DMS53 (cell line): ENCODE data around the gene AMOTL2.

ENCODE experiments used
- DNase-seq: peaks from one replicate; lab custom pipeline; 2025; lab: John Stamatoyannopoulos, UW

AMOTL2 gene

GRCh38 chr3:134374105-134374790 lies at the start of gene AMOTL2:
Gene AMOTL2 (minus strand): TSS chr3:134374447. CDS start chr3:134371433, 3,014 bp downstream.
- DNase-seq: peak; percentile 90

DNA sequence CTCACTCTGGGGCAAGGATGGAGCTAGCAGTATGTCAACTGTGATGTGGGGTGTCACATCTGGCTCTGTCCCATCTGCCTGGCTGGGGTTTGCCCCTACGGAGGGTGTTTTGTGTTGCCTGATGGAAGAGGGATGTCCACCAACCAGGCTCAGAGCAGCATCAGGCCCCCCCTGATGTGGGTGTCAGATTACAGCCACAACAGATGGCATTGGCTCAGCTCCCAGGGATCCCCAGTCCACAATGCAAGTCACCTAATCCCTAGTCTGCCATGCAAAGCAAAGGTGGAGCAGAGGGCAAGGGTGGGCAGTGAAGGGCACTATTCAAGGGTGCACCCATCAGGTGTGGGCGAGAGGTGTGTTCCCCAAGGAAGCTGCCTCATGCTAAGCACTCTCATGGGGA lies 48.9 kb upstream of the AMOTL2 start:
- DNase-seq: peak; percentile 71

DNA sequence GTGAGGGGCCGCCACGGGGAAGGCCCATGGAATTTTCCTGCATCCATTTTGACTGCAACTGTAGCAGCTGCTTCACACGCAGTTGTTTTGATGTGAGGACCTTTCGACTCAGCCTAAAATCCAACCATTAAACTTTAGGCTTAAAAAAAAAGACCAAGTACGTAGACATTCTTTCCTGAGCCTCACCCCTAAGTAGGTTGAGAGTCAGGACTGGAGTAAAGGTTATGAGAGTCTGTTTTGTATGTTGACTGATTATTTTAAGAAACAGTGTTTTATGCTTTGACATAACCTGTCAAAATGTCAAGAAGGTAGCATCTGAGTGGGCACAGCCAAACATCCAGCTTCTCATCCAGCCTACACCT lies 45.7 kb upstream of the AMOTL2 start:
- no peak for DNase-seq

- peak; percentile 87 for DNase-seq
Observed at GRCh38 chr3:134419214-134419959, 45.1 kb upstream of the AMOTL2 start.

GRCh38 chr3:134409041-134409440 lies 34.8 kb upstream of the AMOTL2 start:
- no peak for DNase-seq

DNA sequence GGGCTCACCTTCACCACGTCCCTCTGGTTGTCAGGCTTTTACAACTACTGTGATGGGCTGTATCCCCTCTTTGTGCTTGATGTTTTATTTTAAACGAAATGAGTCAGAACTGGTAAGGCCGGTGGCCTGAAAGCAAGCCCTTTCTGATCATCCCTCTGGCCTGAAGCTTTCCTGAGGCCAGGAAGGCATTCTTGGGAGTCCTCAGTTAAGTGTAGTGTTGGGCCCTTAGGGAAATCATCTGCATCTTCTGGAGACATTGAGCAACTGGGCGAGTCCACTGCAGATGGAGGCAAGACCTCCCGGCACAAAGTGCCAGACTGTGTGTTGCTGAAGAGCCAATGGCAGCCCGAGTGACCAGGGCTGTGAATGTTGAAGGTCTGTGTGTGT lies 33.0 kb upstream of the AMOTL2 start:
- peak; percentile 63 for DNase-seq

DNA sequence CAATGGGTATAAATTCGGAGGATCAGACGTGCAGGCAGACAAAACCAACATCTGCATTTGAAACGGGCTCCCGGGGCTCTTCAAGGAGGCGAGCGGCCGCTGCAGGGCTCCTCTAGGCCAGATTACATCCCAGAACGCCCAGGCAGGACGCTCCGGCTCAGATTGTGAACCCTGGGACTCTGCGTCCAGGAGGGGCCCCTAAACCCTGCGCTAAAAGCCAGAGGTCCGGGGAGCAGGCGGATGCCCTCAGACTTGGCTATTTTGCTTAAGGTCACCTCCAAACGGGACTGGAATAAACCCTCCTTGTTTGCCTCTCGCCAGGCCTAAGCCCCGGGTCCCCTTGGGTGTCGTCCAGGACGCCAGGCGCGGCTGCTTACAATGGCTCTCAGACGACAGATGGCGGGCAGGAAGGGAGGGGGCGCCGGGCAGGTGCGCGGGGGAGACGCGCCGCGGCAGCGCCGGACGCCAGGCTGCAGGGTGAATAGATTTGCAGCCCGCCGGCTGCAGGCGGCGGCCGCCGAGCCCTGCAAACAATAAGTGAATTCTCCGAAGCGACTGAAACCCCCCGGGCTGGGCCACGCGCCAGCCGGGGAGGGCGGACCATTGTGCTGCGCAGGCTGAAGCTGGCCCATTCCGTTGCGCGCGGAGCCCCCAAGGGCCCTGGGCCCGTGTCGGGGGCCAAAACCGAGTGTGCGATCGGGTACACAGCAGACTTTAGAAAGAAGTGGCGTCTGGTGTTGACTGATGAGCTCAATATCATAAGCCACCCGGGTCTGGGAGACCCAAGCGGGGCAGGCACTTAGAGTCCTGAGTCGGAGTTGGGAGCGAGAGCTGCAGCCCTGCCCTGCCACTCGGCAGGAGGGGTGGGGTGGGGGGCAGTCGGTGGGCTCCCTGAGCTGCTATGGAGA lies 32.3 kb upstream of the AMOTL2 start:
- peak; percentile 89 for DNase-seq

DNA sequence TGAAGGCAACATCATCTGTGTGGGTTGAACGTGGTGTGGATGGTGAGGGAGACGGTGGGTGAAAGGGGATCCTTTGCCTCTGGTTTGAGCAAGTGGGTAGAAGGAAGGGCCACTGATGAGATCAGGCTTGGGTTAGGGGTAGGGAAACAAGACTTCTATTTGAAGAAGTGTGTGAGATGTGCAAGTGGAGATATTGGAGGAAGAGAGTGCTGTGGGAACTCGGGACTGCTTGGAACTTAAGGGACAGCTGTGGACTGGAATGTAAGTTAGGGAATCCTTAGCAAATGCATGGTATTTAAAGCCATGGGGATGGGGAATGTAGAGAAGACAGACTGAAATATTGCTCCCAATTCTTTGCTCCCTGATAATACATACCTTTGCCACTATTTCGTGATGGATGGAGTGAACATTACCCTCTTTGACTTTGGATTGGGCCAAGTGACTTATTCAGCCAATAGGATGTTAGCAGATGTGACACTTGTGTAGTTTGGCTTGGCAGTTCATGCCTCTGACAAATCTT lies 30.2 kb upstream of the AMOTL2 start:
- no peak for DNase-seq

GRCh38 chr3:134397755-134398154 lies 23.5 kb upstream of the AMOTL2 start:
- DNase-seq: peak; percentile 63

DNA sequence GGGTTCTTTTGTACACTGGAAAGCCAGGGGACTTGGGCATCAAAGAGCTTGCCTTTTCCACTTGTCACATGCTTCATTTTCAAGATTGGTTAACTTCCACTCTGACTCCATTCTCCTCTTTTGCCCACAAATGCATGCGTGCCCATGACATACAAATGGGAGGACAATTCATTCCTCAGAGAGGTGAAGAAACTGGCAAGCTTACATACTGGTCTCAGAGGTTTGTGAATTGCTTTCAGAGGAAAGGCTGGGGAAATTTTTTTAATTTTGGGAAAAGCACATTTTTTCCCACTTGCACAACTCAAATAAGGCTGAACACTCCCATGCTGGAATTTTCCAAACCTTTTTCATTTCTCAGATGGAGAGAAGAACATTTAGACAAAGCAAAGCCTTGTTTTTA lies 20.9 kb upstream of the AMOTL2 start:
- DNase-seq: no peak

DNA sequence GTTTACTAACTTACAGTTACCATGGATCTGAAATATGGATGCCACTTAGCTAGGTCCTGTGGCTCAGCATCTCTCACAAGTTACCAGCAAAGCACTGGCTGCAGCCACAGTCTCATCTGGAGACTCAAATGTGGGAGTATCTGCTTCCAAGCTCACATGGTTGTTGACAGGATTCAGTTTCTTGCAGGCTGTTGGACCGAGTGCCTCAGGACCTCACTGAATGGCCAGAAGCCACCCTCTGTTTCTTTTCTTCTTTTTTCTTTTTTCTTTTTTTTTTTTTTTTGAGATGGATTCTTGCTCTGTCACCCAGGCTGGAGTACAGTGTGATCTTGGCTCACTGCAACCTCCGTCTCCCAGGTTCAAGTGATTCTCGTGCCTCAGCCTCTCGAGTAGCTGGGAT lies 20.1 kb upstream of the AMOTL2 start:
- DNase-seq: no peak

GRCh38 chr3:134393074-134393473 lies 18.8 kb upstream of the AMOTL2 start:
- no peak for DNase-seq

- DNase-seq: peak; percentile 16
Observed at GRCh38 chr3:134392336-134392983, 18.2 kb upstream of the AMOTL2 start.

DNA sequence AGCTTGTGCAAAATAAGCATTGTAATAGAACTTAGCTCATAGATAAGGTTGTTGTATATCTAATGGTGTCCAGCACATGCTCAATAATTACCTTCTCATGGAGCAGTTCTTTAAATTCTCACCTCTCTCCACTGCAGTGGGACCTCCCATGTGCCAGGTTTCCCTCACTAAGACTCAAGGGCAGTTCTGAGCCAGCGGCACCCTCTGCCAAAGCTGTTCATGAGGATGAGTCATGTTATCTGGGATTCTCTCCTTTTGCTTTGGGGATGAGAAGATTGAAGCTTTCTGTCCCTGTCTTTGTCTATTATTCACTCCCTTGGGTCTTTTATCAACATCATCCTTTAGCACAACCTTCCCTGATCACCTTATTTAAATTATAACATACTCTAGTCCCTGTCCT lies 15.6 kb upstream of the AMOTL2 start:
- DNase-seq: no peak

GRCh38 chr3:134388788-134389485 lies 14.7 kb upstream of the AMOTL2 start:
- no peak for DNase-seq

- DNase-seq: no peak
Observed at GRCh38 chr3:134388292-134388691, 14.0 kb upstream of the AMOTL2 start.

- DNase-seq: no peak
Observed at GRCh38 chr3:134387293-134387692, 13.0 kb upstream of the AMOTL2 start.

- no peak for DNase-seq
Observed at GRCh38 chr3:134384963-134385362, 10.7 kb upstream of the AMOTL2 start.

GRCh38 chr3:134381831-134382442 lies 7.7 kb upstream of the AMOTL2 start:
- peak; percentile 95 for DNase-seq

DNA sequence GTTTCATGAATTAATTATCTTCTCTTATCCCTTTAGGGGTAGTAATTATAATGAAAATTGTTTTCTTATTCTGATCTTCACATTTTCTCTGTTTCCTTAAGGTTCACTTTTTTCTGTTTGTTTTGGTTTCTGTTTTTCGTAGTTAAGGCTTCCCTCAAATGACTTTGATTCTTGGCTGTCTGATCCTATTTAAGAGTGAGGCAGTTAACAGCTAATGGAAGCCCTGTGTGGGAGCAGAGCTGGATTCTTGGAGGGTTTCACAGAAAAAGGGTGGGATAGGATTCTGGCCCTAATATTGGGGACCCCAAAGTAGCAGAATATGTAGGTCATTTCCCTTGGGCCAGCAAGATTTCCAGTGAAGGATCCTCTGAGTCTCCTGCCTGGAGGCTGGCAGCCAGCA lies 6.8 kb upstream of the AMOTL2 start:
- no peak for DNase-seq

DNA sequence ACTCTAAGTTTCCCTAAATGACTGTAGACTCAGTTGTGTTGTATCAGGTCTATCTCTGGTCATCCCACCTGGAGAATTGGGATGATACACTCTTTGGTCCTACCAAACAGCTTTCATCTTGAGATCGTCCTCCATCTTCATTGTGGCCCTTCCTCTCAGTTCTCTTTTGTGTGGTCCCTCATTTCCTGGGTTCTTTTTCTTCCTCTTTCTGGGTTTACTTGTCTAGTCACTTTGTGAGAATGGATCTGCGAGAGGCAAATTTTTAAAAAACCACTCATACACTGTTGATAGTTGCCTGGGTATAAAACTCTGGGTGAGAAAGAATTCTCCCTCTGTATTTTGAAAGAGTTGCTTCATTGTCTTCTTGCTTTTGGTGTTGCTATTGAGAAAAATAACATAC lies 6.0 kb upstream of the AMOTL2 start:
- DNase-seq: no peak
